Neural crest cell (in vitro differentiated cells): ENCODE data around the gene CDKAL1. TPM values are rescaled to one million over a fixed set of nuclear protein-coding genes. Genes with fewer than 3 reads are reported as not detected.

Experiments
- DNase-seq: peaks from one replicate; pipeline ENCODE4 v3.0.0; 2021; ENCODE audit warnings: low read depth, mixed read lengths, low spot score
- H3K27ac Mint-ChIP-seq: one replicate; pipeline ENCODE4 v1.8.0; 2021; ENCODE audit warnings: mild to moderate bottlenecking, mixed read lengths; ENCODE audit not compliant: unreplicated experiment
- H3K27me3 Mint-ChIP-seq: 2 replicates; pipeline ENCODE4 v1.8.0; 2021; ENCODE audit warnings: low read depth, mild to moderate bottlenecking, mixed read lengths
- H3K36me3 Mint-ChIP-seq: 2 replicates; pipeline ENCODE4 v1.8.0; 2021; ENCODE audit warnings: low read depth, mild to moderate bottlenecking, mixed read lengths
- H3K4me1 Mint-ChIP-seq: 2 replicates; pipeline ENCODE4 v1.8.0; 2021; ENCODE audit warnings: mixed read lengths
- H3K4me3 Mint-ChIP-seq: one replicate; pipeline ENCODE4 v1.8.0; 2021; ENCODE audit warnings: mild to moderate bottlenecking, mixed read lengths
- H3K9me3 Mint-ChIP-seq: 2 replicates; pipeline ENCODE4 v1.8.0; 2021; ENCODE audit warnings: mixed read lengths
- CTCF ChIP-seq: fragments of 200-600 bp; sonication (generic); conservative IDR thresholded peaks from 2 replicates; pipeline ENCODE4 v1.5.0; 2021; ENCODE audit warnings: antibody characterized with exemption, mild to moderate bottlenecking
- total RNA-seq: library from RNA; stranded (reverse); gene quantifications from 2 replicates; pipeline ENCODE4 v1.2.1, GENCODE V29; 2021

CDKAL1 gene
- total RNA-seq, 1 donor from 2014 or later = 25.4 TPM

- no peaks in the 10 kb centered on the region for H3K27me3 Mint-ChIP-seq
- peaks cover 2% of the 10 kb centered on the region for H3K9me3 Mint-ChIP-seq
- TF ChIP-seq CTCF = no peak
- H3K4me3 Mint-ChIP-seq = no peak overlapping the region
- DNase-seq = no peak
- no peak overlapping the region for H3K27ac Mint-ChIP-seq
- peaks cover 12% of the 10 kb centered on the region for H3K36me3 Mint-ChIP-seq
- H3K4me1 Mint-ChIP-seq = peaks cover 29% of the 10 kb centered on the region
Observed at GRCh38 chr6:20812776-20813175, 278.5 kb downstream of the CDKAL1 start.

- Mint-ChIP-seq H3K36me3 (peaks cover 8% of the 10 kb centered on the region), H3K9me3 (peaks cover 2% of the 10 kb centered on the region), H3K27ac (no peak overlapping the region), H3K27me3 (no peaks in the 10 kb centered on the region), H3K4me3 (no peak overlapping the region), H3K4me1 (peaks cover 32% of the 10 kb centered on the region)
- TF ChIP-seq CTCF = no peak
- DNase-seq = no peak
Observed at GRCh38 chr6:20814494-20814893, 280.2 kb downstream of the CDKAL1 start.

- H3K4me1 Mint-ChIP-seq = peaks cover 25% of the 10 kb centered on the region
- H3K27me3 Mint-ChIP-seq = no peaks in the 10 kb centered on the region
- no peak for DNase-seq
- H3K27ac Mint-ChIP-seq = no peak overlapping the region
- no peak for TF ChIP-seq CTCF
- peaks cover 12% of the 10 kb centered on the region for H3K36me3 Mint-ChIP-seq
- H3K9me3 Mint-ChIP-seq = peaks cover 2% of the 10 kb centered on the region
- no peak overlapping the region for H3K4me3 Mint-ChIP-seq
Observed at GRCh38 chr6:20816126-20816525, 281.9 kb downstream of the CDKAL1 start.

- H3K27ac Mint-ChIP-seq = no peak overlapping the region
- H3K4me1 Mint-ChIP-seq = peaks cover 20% of the 10 kb centered on the region
- H3K36me3 Mint-ChIP-seq = peaks cover 14% of the 10 kb centered on the region
- no peak for TF ChIP-seq CTCF
- DNase-seq = no peak
- no peak overlapping the region for H3K4me3 Mint-ChIP-seq
- H3K27me3 Mint-ChIP-seq = no peaks in the 10 kb centered on the region
- H3K9me3 Mint-ChIP-seq = peaks cover 2% of the 10 kb centered on the region
Observed at GRCh38 chr6:20817806-20818320, 283.6 kb downstream of the CDKAL1 start.

GRCh38 chr6:20819774-20820400 lies 285.6 kb downstream of the CDKAL1 start:
- Mint-ChIP-seq H3K27me3 (no peaks in the 10 kb centered on the region), H3K4me1 (peaks cover 20% of the 10 kb centered on the region), H3K4me3 (no peak overlapping the region), H3K36me3 (peaks cover 9% of the 10 kb centered on the region), H3K9me3 (no peaks in the 10 kb centered on the region), H3K27ac (no peak overlapping the region)
- DNase-seq = no peak
- no peak for TF ChIP-seq CTCF
